ENCODE results near the gene MT1X.
"Not testable (repeated sequence)": the region's sequence is repeated elsewhere in the genome, so short reads cannot be mapped to it uniquely, and the experiment has no call there.

Gene MT1X

GRCh38 chr16:56713794-56714193 lies 31.5 kb downstream of the MT1X start:
- no peak for DNase-seq

- DNase-seq, result no peak
These were observed 32.9 kb downstream of the MT1X start for GRCh38 chr16:56715126-56715525.

DNA sequence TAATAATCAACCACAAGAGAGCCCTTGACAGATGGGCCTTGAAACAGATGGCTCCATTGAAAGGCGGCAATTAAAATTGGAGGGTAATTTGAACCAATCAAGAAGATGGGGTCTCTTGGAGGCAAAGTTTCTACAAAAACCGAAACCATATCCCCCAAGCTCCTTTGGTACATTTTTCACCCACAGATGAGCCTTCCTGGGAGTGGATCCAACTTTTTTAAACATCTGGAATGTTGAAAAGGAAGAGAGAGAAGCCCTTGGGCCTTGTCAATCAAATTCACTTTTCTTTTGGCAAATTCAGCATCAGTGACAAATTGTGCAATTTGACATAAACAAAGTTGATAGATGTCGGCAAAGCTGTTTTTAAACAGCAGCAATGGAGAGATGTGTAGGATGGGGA lies 34.5 kb downstream of the MT1X start:
- DNase-seq, result no peak

GRCh38 chr16:56717532-56717931 lies 35.3 kb downstream of the MT1X start:
- DNase-seq, result not testable (repeated sequence)

- DNase-seq, result no peak
These were observed 40.1 kb downstream of the MT1X start for GRCh38 chr16:56722200-56722842.

- DNase-seq, result no peak
These were observed 41.9 kb downstream of the MT1X start for GRCh38 chr16:56724191-56724590.

DNA sequence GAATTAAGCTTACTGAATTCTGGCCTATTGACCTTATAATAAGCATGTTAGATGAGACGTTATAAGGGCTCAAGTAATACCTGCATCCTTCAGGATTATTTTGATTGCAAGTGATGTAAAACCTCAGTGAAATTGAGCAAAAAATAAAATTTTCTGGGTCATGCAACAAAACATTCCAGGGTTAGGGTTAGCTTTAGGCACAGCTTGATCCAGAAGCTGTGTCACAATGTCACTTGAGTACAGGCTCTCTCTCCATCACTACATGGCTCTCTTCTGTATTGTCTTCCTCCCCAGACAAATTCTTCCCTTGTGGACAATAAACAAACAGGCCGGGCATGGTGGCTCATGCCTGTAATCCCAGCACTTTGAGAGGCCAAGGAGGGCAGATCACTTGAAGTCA lies 44.0 kb downstream of the MT1X start:
- DNase-seq, result no peak

DNA sequence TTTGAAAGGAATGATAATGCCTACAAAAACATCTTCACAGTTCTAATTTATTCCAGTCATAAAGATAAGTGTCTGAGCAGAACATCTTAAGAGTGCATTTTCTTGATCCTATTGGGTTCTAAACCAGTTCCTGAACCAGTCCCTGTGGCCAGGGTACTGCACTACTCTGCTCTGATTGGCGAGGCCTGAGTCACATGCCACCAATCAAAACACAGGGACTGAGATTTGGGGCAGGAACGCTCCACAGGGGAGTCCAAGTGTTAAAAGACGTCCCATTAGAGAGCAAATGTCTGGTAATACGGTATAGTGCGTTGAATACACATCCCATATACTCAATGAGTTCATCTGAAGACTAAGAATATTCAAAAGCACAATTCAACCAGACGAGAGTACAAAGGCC lies 44.7 kb downstream of the MT1X start:
- DNase-seq, result no peak

DNA sequence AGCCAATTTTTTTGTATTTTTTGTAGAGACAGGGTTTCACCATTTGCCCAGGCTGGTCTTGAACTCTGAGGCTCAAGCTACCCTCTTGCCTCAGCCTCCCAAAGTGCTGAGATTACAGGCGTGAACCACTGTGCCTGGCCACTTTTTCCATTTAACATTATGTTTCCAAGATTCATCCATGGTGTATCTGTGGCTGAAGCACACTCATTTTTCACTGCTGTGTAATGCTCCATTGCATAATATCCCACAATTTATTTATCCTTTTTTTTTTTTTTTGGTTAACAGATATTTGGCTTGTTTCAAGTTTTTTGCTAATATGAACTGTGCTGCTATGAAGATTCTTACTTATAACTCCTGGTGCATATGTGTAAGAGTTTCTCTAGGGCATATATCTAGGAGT lies 45.8 kb downstream of the MT1X start:
- DNase-seq, result no peak

DNA sequence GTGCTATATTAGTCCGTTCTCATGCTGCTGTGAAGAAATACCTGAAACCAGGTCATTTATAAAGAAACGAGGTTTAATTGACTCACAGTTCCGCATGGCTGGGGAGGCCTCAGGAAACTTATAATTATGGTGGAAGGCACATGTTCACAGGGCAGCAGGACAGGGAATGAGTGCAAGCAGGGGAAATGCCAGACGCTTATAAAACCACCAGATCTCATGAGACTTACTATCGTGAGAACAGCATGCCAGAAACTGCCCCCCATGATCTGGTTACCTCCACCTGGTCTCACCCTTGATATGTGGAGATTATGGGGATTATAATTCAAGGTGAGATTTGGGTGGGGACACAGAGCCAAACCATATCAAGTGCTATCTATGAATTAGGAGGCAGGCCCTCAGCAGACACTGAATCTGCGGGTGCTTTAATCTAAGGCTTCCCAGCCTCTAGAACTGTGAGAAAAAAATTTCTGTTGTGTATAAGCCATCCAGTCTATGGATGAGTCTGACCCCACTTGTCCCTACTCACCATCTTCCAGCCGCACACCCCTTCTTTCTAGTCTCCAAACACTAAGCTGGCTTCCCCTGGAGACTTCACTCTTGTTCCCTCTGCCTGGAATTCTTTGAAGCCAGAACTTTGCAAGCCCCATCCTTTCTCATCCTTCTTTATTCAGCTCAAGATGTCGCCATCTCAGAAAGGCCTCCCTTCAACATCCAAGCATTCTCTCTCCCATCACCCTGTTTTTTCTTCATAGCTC lies 46.9 kb downstream of the MT1X start:
- DNase-seq, result peak; percentile 47

GRCh38 chr16:56729735-56730662 lies 47.7 kb downstream of the MT1X start, which contains the start of gene NUP93:
TSS of gene NUP93 (plus strand) at chr16:56730129. CDS start at chr16:56748248, 18,119 bp downstream.
- peak; percentile 97 for DNase-seq

DNA sequence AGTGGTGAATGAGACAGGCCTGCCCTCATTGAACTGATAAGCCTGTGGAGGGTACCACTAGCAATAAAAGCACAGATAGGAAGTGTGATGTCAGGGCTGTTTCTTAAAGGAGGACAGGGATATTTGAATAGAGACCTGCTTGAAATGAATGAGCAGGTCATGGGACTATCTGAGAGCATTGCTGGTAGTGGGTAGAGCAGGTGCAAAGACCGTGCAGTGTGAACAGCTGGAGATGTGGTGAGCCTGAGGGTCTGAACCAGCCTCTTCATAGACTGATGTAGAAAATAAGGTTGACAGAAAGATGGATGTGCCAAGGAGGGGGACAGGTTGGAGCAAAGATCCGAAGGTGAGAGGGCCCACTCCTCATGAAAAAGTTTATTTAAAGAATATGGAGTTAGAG lies 50.1 kb downstream of the MT1X start:
- DNase-seq, result no peak

- DNase-seq, result no peak
These were observed 50.6 kb downstream of the MT1X start for GRCh38 chr16:56732832-56733231.

All from right forelimb (tissue), 1 donor.